ENCODE data around the gene STIP1.

DNA sequence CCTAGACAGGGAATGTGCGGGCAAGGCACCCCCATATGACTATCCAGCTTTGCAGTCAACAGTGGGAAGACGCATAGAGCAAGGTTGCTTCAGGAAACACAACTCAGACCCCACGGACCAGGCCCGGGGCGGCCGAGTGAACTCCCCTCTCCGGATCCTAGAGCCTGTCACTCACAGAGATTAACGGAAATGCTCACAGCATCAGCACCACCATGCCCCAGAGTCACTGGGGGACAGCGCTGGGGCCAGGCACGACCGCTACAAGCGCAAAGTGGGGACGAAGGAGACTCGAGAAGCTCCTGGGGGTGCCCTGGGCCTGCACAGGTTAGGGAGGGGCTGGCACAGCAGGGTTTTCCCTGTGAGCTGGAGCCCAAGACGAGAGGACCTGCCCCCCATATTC lies 35.9 kb upstream of the STIP1 start:
- TF ChIP-seq, protein P1, sequence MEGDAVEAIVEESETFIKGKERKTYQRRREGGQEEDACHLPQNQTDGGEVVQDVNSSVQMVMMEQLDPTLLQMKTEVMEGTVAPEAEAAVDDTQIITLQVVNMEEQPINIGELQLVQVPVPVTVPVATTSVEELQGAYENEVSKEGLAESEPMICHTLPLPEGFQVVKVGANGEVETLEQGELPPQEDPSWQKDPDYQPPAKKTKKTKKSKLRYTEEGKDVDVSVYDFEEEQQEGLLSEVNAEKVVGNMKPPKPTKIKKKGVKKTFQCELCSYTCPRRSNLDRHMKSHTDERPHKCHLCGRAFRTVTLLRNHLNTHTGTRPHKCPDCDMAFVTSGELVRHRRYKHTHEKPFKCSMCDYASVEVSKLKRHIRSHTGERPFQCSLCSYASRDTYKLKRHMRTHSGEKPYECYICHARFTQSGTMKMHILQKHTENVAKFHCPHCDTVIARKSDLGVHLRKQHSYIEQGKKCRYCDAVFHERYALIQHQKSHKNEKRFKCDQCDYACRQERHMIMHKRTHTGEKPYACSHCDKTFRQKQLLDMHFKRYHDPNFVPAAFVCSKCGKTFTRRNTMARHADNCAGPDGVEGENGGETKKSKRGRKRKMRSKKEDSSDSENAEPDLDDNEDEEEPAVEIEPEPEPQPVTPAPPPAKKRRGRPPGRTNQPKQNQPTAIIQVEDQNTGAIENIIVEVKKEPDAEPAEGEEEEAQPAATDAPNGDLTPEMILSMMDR (conservative IDR thresholded peaks at IDR 0.05), result no peak
- no peak for TF ChIP-seq EZH2 (IDR thresholded peaks at IDR 0.05; ENCODE audit: low read depth)
